Stimulated activated CD8-positive, alpha-beta memory T cell treated with anti-CD3 and anti-CD28 coated beads, Interleukin-7, amount 100 ng/mL, for 24 hours (primary cell): ENCODE measurements around the gene GRB10.

ENCODE experiments used
- DNase-seq: peaks from one replicate; pipeline ENCODE4 v3.0.0-alpha.2; 2020; ENCODE audit warnings: low read depth

Gene GRB10

DNA sequence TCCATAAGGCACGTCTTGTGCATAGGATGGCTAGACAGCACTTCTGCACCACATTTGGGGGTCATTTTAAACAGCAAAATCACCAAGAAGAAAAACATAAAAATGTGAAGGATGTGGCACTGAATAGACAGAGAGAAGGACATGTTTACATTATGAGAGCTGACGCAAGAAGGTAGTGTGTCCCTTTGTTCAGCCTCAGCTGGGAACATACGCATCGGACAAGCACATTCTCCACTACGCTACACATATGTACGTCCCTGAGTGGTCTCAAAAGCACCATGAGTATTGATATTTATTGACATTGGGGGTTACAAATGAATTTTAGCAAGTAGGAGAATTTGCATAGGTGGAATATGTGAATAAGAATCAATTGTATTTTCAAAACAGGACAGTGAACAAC is 237.7 kb downstream of the GRB10 start:
- DNase-seq = no peak

DNA sequence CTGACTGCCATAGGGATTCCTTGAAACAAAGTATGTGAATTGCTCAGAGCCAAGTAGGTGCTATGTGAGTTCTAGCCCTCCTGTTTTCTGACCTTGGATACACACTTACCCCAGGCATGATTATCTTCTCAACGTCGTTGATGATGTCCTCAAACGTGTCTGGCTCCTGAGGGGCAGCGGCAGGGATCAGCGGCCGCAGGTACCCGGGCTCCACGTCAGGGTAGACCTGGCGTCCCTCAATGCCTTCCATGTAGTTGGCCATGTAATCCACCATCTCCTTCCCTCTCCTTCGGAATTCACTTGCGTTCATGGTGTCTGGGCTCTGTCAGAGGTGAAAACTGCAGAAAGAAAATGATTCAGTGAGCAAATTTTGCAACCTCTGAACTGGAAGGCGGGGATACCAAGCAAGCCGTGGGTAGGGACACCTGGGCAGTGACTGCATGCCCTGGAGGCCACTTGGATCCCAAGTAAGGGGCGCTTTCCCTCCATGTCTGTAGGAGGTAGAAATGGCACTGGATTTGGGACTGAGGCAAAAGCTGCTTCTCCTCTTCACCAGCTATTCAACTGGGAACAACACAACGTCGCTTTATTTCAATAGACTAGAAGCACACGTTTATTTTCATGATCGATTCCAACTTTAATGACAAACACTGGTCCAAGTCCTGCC is 238.8 kb downstream of the GRB10 start:
- no peak for DNase-seq

DNA sequence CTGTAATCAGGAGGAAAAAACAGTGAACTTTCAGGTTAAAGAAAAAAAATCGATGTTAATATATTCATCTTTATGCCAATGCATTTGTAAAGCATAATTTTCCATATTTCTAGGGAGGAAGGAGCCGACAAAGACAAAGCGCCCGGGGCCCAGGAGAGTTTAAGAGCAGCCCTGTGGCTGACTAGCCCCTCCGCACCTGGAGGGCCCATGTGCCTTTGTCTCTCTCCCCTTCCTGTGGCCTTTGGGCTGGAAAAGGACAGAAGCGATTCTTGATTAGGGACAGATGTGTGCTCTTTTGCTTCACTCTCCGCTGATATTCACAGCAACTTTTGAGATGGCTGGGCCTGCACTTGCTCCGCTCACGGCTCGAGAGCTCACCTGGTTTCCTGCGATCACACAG is 240.6 kb downstream of the GRB10 start:
- DNase-seq = no peak

DNA sequence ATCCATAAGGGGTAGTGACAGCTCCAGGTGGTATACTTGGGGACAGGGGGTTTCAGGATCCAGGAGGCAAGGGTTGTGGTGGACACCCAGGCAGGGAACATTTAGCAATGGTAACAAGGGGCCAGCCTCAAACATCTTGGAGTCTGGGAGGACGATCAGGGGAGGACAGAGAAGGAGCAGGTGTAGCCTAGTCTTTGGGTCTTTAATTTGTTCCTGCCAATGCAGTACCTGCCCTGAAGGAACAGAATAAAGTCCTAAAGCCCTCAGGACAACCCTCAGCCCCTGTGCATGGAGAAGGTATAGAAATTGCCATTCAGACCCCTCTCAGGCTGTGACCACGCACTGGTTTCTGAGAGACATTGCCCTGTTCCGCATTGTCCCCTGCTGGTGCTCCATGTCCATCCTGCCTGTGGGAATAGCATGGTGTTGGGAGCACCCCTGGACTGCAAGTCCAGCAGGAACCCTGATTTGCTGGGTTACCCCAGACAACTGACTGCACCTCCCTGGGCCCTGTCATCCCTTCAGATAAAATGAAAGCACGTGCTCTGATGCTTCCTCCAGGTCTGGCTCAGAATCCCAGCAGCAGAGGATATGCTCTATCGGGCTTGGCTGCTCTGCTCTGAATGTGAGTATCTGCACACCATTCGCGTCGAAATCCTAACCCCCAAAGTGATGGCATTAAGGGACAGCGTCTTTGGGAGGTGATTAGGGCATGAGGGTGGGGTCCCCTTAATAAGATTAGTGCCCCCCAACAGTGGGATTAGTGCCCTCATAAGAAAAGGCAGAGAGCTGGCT is 241.7 kb downstream of the GRB10 start:
- DNase-seq = no peak
